HT-29 (cell line): Measurements from ENCODE around the gene TMEM181. TPM values are rescaled to one million over a fixed set of nuclear protein-coding genes. Genes with fewer than 3 reads are reported as not detected.
A peak's percentile ranks its signal among the peaks of the same experiment; 100 is the strongest.
"Not testable (repeated sequence)": the region's sequence is repeated elsewhere in the genome, so short reads cannot be mapped to it uniquely, and the experiment has no call there.

ENCODE experiments used
- DNase-seq: peaks from one replicate; pipeline ENCODE4 v3.0.0-alpha.2; 2015; ENCODE audit warnings: low spot score
- total RNA-seq: library from RNA; depleted of rRNA; stranded (reverse); fragments of >200 nt; shearing (Covaris generic); gene quantifications from 2 replicates; pipeline ENCODE4 v1.2.3, GENCODE V29; 2014

TMEM181 gene
- total RNA-seq, 1 experiment from 2014 or later, result 15.8 TPM

GRCh38 chr6:158638324-158638854 is 78.5 kb downstream of the TMEM181 start:
- no peak for DNase-seq

- DNase-seq, result no peak
Measured at GRCh38 chr6:158639056-158639455, 79.2 kb downstream of the TMEM181 start.

GRCh38 chr6:158640519-158640918 is 80.6 kb downstream of the TMEM181 start:
- DNase-seq, result no peak

GRCh38 chr6:158642097-158642601 is 82.3 kb downstream of the TMEM181 start:
- no peak for DNase-seq

- peak; percentile 46 for DNase-seq
Measured at GRCh38 chr6:158643836-158644230, 83.9 kb downstream of the TMEM181 start.

GRCh38 chr6:158644231-158645063 is 84.6 kb downstream of the TMEM181 start, which contains the start of gene DYNLT1:
TSS of gene DYNLT1 (minus strand) at chr6:158644743. CDS start at chr6:158644708, 35 bp downstream.
- DNase-seq, result peak; percentile 91

- no peak for DNase-seq
Measured at GRCh38 chr6:158645064-158646022, 85.5 kb downstream of the TMEM181 start.

- peak; percentile 65 for DNase-seq
Measured at GRCh38 chr6:158646023-158646910, 86.4 kb downstream of the TMEM181 start.

- DNase-seq, result no peak
Measured at GRCh38 chr6:158647501-158647900, 87.6 kb downstream of the TMEM181 start.

- no peak for DNase-seq
Measured at GRCh38 chr6:158648682-158649131, 88.8 kb downstream of the TMEM181 start.

- peak; percentile 36 for DNase-seq
Measured at GRCh38 chr6:158649289-158650143, 89.6 kb downstream of the TMEM181 start, which contains the start of gene SYTL3. TSS of gene SYTL3 (plus strand) at chr6:158650054. CDS start at chr6:158663269, 13,215 bp downstream.

- not testable (repeated sequence) for DNase-seq
Measured at GRCh38 chr6:158651981-158652737, 92.3 kb downstream of the TMEM181 start.

GRCh38 chr6:158653577-158654354 is 93.9 kb downstream of the TMEM181 start:
- no peak for DNase-seq

GRCh38 chr6:158654498-158654897 is 94.6 kb downstream of the TMEM181 start:
- DNase-seq, result no peak

GRCh38 chr6:158654960-158655489 is 95.1 kb downstream of the TMEM181 start:
- DNase-seq, result peak; percentile 44

- DNase-seq, result no peak
Measured at GRCh38 chr6:158655569-158656450, 95.9 kb downstream of the TMEM181 start.

- DNase-seq, result peak; percentile 59
Measured at GRCh38 chr6:158656986-158657385, 97.1 kb downstream of the TMEM181 start.
